NCI-H1092 (cell line): Measurements from ENCODE around the gene BACE1-AS.

Source experiments
- DNase-seq: peaks from one replicate; lab custom pipeline; 2025; lab: John Stamatoyannopoulos, UW

Gene BACE1-AS

DNA sequence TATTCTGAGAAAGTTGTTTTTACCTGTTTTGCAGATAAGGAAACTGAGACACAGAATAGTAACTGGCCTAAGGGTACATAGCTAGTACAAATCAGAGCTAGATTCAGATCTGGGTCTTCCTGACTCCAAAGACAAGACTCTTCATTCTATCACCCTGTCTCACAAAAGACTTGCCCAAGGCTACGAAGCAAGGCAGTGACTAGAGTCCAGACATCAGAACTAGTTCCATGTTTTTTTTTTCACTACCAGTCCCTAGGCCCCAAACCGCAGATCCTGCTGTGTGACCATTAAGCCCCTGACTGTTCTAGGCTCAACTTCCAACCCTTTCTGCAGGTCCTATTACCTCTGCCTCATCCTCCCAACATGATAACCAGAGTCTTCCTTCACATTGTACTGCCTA is 1.5 kb downstream of the BACE1-AS start:
- DNase-seq = no peak

DNA sequence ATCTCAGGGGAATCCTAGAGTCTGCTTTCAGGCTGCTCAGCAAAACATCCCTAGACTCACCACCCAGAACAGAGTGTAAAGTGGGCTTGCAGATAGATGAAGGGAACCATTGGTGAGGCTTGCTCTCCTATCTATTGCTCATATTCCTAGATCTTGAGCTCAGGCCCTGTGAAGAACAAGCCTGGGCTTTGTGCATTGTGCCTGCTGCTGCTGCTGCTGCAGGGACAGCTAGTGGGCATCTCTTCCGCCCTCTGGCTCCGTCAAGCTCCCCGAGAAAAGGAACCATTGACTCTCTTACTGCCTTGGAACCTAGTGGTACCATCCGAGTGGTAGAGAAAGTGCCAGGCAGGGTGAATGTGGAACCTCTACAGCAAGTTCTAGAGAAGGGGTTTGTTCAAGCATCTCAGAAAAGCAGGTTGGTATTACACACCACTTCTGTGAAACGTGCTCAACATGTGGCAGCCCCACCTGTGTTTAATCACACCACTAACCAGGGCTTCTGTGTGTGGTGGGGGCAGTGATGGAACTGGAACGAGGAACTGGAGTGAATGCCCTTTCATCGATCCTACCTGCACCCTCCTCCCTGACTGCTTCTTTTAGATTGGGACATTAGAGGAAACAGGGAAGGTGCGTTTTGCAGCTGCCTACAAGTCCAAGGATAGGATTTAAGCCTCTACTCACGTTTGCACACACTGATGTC is 4.4 kb downstream of the BACE1-AS start:
- DNase-seq = no peak

DNA sequence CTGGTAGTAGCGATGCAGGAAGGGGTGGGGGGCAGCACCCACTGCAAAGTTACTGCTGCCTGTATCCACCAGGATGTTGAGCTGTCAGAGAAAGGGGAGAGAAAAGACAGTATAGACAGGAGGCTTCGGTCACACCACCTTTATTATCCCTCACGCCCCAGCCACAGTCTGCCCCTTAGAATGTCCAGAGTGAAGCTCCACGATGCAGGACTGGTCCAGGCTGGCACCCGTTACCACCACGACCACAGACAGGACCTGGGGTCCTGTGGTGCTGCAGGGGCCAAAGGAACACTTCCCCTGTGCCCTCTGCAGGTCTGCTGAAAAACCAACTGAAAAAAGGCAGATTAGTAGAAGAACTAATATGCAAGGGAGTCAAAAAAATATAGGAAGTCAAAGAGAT is 5.7 kb downstream of the BACE1-AS start:
- DNase-seq = no peak

DNA sequence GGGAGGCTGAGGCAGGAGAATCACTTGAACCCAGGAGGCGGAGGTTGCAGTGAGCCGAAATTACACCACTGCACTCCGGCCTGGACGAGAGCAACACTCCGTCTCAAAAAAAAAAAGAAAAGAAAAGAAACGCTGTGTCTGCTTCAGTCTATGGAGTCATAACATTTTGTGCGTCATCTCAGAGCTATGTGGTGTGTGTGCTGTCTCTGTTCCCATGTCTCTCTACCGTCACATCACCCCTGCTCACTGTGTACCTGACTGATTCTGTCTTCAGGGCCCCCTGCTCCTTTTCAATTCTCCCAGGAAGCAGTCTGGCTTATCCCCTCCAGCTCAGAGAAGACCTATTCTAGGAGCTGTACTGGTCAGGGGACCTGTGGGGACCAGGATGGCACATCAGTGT is 7.0 kb downstream of the BACE1-AS start:
- no peak for DNase-seq

DNA sequence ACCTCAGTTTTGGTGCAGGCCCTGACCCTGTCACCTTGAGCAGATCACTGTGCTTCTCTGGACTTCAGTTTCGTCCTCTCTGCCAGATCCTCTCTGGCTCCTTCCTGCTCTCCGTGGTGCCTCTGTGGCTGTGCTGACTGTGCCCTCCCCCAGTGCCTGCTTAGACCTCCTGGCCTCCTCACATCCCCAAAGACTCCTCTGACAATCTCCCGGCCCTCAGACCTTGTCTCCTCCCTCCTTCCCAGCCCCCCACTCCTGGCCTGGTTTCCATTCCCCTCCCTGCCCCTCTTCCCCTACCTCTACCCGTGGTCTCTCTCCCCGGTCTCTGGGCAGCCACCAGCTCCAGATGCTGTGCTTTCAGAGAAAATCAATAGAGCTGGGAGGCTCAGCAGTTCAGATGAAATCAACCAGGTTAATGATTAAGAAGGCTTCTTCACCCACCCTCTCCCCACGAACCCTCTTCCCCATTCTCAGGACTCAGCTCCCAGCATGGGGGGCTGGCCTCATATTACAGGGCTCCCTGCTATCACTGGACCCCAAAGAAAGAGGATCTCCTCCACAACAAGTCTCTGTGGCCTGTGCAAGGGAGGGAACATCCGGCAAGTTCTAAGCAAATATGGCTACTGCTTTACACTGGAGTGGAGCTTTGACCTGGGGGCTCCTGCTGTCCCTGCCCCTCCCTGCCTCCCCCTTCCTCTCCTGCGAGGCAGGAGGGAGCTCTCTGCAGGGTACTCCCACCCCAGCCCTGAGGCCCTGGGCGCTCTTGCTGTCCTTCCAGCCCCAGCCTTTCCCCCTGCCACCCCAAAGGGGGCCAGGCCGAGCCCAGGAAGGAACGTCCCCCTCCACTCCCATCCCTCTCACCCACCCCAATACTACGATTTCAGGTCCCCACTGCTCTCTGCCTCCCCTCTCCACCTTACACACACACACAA is 8.5 kb downstream of the BACE1-AS start:
- peak; percentile 26 for DNase-seq

DNA sequence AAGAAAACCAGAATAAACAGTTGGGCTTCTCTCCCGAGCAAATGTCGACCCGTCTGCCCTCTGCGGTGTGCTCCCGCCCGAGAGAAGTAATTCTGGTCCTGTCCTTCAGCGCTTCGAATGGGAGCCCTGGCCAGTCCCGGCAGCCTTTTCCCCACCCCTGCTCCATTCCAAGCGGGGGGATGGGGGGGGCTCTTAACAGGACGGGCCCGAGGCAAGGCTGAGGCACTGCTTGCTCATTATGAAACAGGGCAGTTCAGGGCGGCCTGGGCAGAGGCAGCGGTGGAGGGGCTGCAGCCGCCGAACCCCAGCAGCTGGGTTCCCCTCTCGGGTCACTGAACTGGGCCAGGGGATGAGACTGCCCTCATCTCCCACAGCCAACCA is 9.1 kb downstream of the BACE1-AS start:
- peak; percentile 19 for DNase-seq

DNA sequence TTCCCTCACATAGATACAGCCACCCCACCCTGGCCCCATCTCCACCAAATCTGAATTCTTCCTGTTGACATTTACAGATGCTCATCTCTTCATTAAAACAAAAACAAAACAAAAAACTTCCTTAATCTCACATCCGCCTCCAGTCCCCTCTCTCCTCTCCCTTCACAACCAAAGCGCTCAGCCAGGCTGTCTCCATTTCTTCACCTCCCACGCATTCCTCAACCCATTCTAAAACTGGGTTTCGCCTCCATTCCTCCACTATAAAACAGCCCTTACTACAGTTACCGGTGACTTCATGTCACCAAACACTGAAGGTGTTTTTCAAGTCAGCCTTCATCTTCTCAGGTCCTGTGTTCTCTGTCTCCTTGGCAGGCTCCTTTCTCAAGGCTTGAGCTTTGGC is 9.6 kb downstream of the BACE1-AS start:
- DNase-seq = no peak

DNA sequence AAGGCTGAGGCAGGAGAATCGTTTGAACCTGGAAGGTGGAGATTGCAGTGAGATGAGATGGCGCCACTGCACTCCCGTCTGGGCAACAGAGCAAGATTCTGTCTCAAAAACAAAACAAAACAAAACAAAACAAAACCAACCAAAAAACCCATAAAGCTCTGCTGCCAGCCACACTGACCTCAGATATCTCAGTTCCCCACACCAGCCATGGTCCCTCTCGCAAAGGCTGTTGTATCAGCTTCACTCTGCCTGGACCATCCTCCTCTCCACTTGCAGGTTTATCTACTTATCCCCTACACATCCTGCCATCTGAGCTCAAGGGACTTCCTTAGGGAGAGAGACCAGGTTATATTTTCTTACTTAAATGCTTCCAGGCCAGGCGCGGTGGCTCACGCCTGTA is 11.1 kb downstream of the BACE1-AS start:
- no peak for DNase-seq

DNA sequence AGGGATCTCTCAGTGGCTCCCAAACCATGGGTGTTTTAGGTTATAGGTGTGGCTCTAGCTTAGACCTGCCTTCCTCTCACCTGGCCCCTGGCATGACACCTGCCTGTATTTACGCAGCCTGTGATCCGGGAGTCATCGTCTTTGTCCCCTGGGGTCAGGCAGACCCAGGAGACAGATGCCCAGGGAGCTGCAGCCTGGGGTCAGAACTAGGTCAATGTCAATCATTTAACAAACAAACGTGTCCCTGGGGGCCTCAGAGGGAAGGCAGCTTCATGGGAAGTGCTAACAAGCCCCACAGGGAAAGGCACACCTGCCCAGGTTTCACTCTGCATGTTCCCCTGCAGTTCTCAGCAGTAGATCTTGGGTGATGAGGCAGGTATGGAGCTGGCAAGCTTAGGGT is 12.0 kb downstream of the BACE1-AS start:
- DNase-seq = peak; percentile 49

DNA sequence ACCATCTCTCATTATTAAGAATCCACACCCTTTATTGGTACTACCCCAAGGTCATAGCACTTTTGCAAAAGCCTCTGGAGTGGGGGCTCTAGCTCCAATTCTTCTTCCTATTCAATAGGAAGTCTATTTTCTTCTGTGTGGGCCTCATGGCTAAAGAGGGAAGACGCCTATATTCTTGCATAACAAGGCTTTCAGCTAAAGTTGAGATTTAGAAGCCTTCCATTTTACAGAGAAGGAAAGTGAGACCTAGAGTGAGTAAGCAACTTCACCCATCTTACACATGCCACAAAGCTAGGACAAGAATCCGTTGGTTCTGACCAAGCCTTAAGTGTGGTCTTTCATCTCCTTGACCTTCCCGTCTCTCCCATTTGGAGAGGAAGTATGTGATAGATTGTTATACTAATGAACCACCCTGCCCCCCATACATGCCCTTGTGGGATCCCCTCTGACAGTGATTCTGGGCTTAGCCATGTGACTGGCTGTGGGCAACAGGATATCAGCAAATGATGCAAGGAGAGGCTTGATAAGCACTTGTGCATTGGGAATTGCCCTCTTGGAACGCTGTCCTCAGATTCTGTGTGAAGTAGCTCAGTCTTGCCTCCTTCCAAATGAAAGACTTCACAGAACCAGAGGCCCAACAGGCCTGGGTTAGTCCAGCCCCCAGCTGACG is 12.6 kb downstream of the BACE1-AS start:
- no peak for DNase-seq

DNA sequence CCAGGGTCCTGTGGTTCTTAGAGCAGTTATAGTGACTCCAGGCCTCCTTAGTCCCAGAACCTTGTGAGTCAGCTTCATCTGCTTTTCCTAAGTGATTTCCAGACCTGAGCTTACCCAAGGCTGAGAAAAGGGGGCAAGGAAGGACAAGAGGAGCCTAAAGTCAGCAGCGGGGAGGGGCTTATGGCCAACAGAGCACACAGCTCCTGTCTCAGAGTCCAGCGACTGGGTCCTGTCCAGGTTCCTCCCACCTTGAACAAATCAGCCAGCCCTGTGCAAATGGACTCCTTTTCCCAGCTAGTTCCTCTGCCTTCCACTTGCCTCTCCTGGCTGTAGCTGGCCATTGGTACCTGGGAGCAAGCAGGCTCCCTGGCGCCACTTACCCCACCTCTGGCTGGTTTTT is 14.0 kb downstream of the BACE1-AS start:
- no peak for DNase-seq

DNA sequence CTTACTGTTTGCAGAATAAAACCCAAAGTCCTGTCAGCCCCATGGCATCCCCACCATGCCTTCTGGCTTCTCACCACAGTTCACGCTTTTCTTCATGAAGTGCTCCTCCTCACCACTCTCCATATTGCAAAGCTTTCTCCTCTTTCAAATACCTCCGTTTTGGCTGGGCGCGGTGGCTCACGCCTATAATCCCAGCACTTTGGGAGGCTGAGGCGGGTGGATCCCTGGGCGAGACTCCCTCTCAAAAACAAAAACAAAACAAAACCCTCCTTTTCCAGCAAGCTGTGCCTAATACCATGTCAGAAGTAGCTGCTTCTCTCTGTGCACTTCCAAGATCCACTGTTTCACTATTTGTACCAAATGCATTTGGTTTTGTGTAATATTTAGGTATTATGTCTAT is 18.2 kb downstream of the BACE1-AS start:
- no peak for DNase-seq

DNA sequence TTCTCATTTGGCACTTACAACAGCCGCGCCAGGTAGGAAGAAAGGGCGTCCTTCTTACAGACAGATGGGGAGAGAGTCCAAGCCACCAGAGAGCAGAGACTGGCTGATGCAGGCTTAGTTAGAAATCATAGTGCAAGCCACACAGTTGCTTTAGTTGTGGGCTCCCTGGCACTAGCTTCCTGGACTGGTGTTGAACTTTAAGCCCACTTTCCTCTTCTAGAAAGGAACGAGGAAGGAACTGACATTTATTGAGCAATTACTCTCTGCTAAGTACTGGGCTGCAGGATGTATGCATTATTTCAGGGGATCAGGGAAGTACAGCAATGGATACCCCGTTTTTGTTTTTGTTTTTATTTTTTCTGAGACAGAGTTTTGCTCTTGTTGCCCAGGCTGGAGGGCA is 21.9 kb downstream of the BACE1-AS start:
- no peak for DNase-seq

DNA sequence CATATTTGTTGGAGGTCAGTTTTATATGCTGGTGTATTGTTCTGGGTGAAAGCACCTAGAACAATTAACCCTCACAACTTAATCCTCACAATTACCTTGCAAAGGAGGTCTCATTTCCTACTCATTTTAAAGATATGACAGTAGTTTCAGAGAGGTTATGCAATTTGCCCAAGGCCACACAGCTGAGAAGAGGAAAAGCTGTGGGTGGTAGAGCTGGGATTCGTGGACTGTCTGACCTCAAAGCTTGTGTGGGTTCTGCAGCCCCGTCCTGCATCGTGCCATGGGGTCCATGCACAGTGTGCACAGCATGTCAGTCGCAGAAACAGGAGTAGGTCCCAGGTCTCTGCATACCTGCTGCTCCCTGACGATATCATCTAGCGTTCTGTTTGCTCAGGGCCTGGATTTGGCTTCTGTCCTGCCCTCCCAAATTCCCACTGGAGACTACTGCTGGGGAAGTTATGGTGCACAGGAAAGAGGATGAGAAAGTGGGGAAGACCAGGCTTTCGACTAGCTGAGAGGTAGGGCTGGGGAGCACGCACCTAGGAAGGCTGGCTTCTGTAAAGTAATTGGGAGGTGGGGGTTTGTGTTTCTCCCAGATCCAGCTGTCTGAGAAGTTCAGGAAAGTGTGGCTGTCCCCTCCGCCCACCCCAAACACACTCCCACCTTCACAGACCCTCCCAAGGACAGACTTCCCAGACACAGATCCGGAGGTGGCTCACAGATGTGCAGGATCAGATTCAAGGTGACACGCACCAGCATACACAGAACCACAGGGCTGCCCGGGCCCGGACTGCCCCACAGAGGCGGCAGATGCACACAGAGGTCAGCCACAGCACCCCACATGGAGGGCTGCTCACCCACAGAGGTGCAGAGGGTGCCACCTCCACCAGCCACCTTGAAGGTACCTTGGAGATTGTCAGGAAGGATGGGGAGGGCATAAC is 23.0 kb downstream of the BACE1-AS start:
- no peak for DNase-seq

DNA sequence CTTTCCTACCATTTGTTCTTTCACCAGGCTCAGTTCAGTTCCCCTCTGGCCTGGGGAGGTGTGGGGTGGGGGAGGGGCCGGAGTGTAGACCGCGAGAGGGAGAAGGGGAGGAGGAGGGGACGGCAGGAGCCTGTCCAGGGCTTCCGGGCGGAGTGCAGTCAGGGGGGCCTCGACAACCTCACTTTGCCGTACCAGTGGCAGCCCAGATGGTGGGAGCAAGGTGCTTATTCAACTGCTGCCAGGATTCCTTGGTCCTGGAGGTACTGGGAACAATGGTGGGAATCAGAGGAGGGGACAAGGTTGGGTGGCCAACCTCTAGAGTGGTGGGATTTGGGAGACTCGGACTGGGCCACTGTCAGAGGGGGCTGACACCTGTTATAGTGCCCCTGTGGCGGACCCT is 23.7 kb downstream of the BACE1-AS start:
- DNase-seq = no peak

DNA sequence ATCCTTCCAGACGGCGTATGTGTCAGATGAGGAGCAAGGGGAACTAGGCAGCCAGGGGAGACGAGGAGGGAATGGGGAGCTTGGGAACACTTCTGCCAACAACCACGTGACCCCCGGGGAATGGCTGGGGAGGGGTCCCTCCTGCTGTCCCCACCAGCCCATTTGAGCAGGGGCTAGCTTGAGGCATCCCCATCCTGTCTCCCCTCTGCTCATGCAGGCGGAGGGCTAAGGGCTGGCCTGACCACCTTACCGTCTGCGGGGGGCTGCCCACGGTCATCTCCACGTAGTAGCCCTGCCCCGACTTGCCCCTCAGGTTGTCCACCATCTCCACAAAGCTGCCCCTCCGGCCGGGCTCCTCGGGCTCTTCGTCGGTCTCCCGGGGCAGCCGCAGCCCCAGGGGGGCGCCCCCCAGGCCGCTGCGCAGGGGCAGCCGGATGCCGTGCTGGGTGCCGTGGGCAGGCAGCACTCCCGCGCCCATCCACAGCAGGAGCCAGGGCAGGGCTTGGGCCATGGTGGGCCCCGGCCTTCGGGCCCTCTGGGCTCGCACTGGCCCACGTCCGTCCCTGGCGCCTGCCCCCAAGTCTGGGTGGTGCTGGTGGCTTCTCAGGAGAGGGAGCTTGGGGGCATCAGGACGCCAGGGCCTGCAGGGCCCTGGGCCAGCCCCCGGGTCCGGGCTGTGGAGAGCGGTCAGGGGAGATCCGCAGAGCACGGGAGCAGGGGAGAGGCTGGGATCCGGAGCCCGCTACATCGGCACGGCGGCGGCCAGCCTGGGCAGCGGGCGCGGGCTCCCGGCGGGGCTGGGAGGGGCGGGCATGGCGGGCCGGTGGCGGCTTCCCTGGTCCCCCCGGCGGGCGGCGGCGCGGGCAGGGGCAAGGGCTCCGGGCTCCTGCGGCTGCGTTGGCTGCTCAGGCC is 24.4 kb downstream of the BACE1-AS start:
- no peak for DNase-seq

DNA sequence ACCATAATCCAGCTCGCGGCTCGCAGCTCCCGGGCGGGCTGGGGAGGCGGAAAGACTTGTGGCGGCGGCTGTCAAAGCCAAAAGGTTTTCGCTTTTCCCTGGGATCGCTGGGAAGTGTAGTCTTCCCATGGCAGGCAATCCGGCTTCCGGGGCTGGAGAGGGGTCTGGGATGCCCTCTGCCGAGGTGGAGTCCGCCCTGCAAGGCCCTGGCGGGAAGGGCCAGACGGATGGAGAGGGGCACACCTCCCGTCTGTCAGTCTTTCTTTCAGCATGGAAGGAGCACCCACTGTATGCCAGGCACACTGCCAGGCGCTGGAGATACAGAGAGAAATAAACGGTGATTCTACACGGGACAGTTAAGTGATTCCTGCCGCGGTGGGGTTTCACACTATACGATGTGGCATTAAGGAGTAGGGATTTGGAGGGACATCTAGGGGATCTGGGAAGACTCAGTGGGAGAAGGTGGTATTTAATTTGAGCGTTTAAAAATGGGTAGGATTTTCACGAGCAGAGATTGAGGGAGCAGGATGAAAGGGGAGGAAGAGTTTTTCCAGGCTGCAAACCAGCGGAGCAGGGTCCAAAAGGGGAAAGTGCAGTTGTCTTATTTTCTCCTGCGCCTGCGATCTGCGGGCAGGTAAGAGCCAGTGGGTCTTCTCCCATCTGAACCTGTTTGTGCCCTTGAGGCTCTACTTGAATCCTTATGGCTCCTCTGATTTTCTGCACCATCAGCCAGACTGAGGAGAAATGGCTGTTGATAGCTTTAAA is 25.2 kb downstream of the BACE1-AS start, which contains the start of gene BACE1:
TSS of gene BACE1 (minus strand) at position 60 of the 765 bp plus-strand sequence. CDS start 461 bp downstream, outside the sequence.
- DNase-seq = peak; percentile 91

DNA sequence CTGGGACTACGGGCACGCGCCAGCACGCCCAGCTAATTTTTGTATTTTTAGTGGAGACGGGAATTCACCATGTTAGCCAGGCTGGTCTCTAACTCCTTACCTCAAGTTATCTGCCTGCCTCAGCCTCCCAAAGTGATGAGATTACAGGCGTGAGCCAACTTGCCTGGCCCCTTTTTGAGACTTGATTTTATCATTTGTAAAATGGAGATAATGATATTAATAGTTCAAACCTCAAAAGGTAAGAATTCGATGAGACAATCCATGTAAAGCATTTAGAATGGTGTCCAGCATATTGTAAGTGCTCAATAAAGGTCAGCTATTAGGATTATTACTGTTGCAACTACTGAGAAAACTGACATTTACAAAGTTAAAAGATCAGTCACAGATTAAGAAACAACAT is 27.6 kb downstream of the BACE1-AS start:
- DNase-seq = no peak

DNA sequence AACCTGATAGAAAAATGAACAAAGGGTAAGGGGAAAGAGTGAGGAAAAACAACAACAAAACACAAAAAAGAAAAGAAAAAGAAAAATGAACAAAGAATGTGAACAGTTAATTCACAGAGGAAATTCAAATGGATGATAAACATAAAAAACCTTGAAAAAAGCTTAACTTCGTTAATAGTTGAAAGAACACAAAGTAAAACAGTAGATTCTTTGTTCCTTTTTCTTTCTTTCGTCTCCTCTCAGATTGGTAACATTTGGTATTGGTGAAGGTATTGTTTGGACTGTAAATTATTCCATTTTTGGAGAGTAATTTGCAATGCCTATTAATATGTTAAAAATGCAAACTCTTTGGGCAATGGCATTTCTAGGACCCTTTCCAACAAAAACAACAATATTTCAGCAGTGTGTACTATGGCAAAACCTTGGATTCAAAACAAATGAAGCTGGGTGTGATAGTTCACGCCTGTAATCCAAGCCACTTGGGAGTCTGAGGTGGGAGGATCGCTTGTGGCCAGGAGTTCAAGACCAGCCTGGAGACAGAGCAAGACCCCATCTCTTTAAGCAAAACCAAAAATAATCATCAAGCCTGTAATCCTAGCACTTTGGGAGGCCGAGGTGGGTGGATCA is 28.2 kb downstream of the BACE1-AS start:
- no peak for DNase-seq
